ENCODE results near the gene CA4.
A peak's percentile ranks its signal among the peaks of the same experiment; 100 is the strongest.

GRCh38 chr17:60163108-60163784, 13.5 kb downstream of the CA4 start:
- TF ChIP-seq CTCF (IDR thresholded peaks at IDR 0.05; ENCODE audit: low read depth, low read length) (no peak), POLR2A (IDR thresholded peaks at IDR 0.05; ENCODE audit: extremely low read depth, insufficient read length) (no peak), MYC (IDR thresholded peaks at IDR 0.05; ENCODE audit: low read depth, low read length) (peak; percentile 57)

All from NB4 (cell line).